Measurements from ENCODE around the gene USP34.
A peak's percentile ranks its signal among the peaks of the same experiment; 100 is the strongest.

The USP34 gene

DNA sequence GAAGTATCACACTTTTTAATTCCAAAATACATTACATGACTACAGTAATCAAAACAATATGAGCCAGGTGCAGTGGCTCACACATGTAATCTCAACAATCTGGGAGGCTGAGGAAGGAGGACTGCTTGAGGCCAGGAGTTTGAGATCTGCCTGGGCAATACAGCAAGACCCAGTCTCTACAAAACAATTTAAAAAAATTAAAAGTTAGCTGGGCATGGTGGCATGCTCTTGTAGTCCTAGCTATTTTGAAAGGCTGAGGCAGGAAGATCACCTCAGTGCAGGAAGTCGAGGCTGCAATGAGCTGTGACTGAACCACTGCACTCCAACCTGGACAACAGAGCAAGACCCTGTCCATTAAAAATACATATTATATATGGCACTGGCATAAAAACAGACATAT lies 109.8 kb downstream of the USP34 start:
- Mint-ChIP-seq H3K4me1 (peaks cover 22% of the 10 kb centered on the region), H3K27ac (no peak overlapping the region), H3K36me3 (peaks cover 42% of the 10 kb centered on the region), H3K27me3 (no peaks in the 10 kb centered on the region), H3K4me3 (no peak overlapping the region), H3K9me3 (peaks cover 6% of the 10 kb centered on the region)
- ATAC-seq (ENCODE audit: low read depth) (no peak), DNase-seq (ENCODE audit: low spot score in 2 of 2) (no peak)

DNA sequence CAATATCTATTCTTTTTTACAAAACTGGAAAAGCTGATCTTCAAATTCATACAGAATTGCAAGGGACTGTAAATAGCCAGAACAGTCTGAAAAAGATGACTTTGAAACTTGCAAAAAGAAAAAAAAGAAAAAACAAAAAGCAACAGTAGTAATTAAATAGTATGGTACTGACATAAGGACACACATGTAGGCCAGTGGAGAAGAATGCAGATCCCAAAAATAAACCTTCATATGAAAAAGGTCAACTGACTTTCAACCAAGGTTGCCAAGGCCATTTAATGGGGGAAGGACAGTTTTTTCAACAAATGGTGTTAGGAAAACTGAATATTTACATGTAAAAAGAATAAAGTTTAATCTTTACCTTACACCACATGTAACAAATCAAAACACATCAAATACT lies 111.8 kb downstream of the USP34 start:
- H3K4me1 Mint-ChIP-seq: peaks cover 23% of the 10 kb centered on the region
- H3K9me3 Mint-ChIP-seq: peaks cover 6% of the 10 kb centered on the region

DNA sequence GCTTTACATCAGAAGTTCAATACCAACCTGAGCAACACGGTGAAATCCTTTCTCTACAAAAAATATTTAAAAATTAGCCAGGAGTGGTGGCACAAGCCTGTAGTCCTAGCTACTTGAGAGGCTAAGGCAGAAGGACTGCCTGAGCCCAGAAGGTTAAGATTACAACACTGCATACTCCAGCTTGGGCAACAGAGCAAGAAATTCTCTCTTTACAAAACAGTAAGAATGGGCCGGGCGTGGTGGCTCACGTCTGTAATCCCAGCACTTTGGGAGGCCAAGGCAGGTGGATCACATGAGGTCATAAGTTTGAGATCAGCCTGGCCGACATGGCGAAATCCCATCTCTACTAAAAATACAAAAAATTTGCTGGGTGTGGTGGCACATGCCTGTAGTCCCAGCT lies 113.2 kb downstream of the USP34 start:
- Mint-ChIP-seq H3K27me3 (no peaks in the 10 kb centered on the region), H3K4me1 (peaks cover 26% of the 10 kb centered on the region)

More for the DNA sequence above, 111.8 kb downstream of the USP34 start:
- Mint-ChIP-seq H3K36me3 (peaks cover 40% of the 10 kb centered on the region), H3K27me3 (no peaks in the 10 kb centered on the region), H3K4me3 (no peak overlapping the region), H3K27ac (no peak overlapping the region)
- ATAC-seq (ENCODE audit: low read depth): no peak
- DNase-seq (ENCODE audit: low spot score in 2 of 2): no peak

DNA sequence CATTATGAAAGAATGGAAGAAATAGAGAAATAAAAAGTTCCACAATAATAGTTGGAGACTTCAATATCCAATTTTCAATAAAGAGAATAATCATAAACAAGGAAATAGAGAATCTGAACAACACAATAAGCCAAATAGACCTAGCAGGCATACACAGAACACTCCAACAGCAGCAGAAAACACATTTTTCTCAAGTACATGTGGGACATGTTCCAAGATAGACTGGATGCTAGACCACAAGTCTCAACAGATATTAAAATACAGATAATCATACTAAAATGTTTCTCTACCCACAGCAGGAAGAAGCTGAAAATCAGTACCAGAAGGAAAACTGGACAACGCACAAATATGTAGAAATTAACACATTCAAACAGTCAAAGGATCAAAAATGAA lies 113.9 kb downstream of the USP34 start:
- Mint-ChIP-seq H3K27ac (peak overlapping the region; percentile 70), H3K9me3 (peaks cover 5% of the 10 kb centered on the region), H3K27me3 (no peaks in the 10 kb centered on the region), H3K4me1 (peaks cover 26% of the 10 kb centered on the region), H3K36me3 (peaks cover 35% of the 10 kb centered on the region), H3K4me3 (no peak overlapping the region)
- DNase-seq (ENCODE audit: low spot score in 2 of 2): no peak
- no peak for ATAC-seq (ENCODE audit: low read depth)

More for the DNA sequence above, 113.2 kb downstream of the USP34 start:
- Mint-ChIP-seq H3K36me3 (peaks cover 39% of the 10 kb centered on the region), H3K4me3 (no peak overlapping the region), H3K9me3 (peaks cover 7% of the 10 kb centered on the region), H3K27ac (no peak overlapping the region)
- no peak for ATAC-seq (ENCODE audit: low read depth)
- DNase-seq (ENCODE audit: low spot score in 2 of 2): no peak

DNA sequence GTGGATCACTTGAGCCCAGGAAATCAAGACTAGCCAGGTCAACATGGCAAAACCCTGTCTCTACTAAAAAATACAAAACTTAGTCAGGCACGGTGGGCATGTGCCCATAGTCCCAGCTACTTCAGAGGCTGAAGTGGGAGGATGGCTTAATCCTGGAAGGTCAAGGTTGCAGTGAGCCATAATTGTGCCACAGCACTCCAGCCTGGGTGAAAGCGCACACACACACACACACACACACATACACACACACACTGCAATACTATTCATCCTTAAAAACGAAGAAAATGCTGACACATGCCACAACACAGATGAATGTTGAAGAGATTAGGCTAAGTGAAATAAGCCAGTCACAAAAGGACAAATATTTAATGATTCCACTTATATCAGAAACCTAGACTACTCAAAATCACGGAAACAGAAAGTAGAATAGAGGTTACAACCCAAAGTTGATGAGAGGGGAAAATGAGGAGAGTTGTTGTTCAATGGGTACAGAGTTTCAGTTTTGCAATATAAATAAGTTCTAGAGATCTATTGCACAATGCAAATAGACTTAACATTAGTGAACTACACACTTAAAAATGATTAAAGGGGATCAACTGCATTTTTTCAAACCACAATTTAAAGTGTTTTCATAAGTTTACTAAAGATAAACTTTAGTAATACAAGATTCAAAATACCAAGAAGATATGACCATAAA lies 114.5 kb downstream of the USP34 start:
- H3K4me1 Mint-ChIP-seq: peaks cover 24% of the 10 kb centered on the region
- DNase-seq (ENCODE audit: low spot score in 2 of 2): no peak
- H3K4me3 Mint-ChIP-seq: no peak overlapping the region
- H3K36me3 Mint-ChIP-seq: peaks cover 32% of the 10 kb centered on the region
- peak overlapping the region; percentile 70 for H3K27ac Mint-ChIP-seq
- peaks cover 5% of the 10 kb centered on the region for H3K9me3 Mint-ChIP-seq
- ATAC-seq (ENCODE audit: low read depth): no peak
- no peaks in the 10 kb centered on the region for H3K27me3 Mint-ChIP-seq

DNA sequence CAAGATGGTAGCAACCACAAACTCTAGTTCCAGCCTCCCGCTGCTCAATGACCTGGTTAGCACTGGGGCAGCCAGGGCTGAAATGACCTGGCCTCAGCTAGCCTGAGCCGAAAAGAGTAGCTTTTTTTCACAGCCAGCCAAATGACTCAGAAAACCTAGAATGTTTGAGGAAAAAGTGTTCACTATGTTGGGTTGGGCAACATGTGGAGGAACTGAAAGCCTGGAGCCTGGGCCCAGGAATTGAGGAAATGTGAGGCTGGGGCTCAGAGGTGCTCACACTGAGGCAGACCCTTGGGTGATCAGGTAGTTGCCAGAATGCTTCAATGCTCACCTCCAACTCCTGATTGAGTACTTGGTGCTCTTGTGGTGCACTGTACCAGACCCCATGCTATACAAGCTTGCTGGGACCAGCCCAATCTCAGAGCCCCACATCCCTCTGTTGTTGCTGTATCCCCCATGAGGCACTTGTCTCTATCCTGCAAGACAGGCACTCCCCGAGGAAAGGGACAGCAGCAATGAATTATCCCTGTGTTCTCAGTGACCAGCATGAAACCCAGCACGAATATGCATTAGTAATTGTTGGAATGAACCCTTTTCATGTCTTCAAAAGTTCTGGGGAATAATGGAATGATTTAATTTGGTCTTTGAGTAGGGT lies 116.2 kb downstream of the USP34 start:
- ATAC-seq (ENCODE audit: low read depth) (no peak), DNase-seq (ENCODE audit: low spot score in 2 of 2) (no peak)
- peaks cover 22% of the 10 kb centered on the region for H3K4me1 Mint-ChIP-seq
- H3K4me3 Mint-ChIP-seq: no peak overlapping the region
- H3K9me3 Mint-ChIP-seq: peaks cover 5% of the 10 kb centered on the region
- H3K36me3 Mint-ChIP-seq: peaks cover 29% of the 10 kb centered on the region
- no peaks in the 10 kb centered on the region for H3K27me3 Mint-ChIP-seq
- no peak overlapping the region for H3K27ac Mint-ChIP-seq

DNA sequence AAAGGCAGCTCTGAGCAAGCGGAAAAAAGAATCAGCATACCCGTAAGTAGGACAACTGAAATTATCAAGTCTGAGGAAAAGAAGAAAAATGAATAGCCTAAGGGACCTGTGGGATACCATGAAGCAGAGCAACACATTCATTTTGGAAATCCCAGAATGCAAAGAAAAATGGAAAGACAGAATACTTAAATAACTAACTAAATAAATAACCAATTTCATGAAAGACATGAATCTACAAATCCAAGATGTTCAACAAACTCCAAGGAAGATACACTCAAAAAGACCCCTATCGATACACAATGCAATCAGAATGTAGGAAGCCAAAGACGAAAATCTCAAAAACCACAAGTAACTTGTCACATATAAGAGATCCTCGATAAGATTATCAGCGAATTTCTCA lies 117.0 kb downstream of the USP34 start:
- Mint-ChIP-seq H3K4me3 (no peak overlapping the region), H3K4me1 (peaks cover 20% of the 10 kb centered on the region), H3K36me3 (peaks cover 29% of the 10 kb centered on the region), H3K27me3 (no peaks in the 10 kb centered on the region), H3K9me3 (peaks cover 5% of the 10 kb centered on the region), H3K27ac (no peak overlapping the region)
- ATAC-seq (ENCODE audit: low read depth): no peak
- DNase-seq (ENCODE audit: low spot score in 2 of 2): no peak

- Mint-ChIP-seq H3K27ac (no peak overlapping the region), H3K36me3 (peaks cover 31% of the 10 kb centered on the region), H3K27me3 (no peaks in the 10 kb centered on the region), H3K9me3 (peaks cover 5% of the 10 kb centered on the region), H3K4me3 (no peak overlapping the region), H3K4me1 (peaks cover 7% of the 10 kb centered on the region)
- no peak for DNase-seq (ENCODE audit: low spot score in 2 of 2)
- no peak for ATAC-seq (ENCODE audit: low read depth)
Measured at GRCh38 chr2:61350777-61351176, 120.1 kb downstream of the USP34 start.

GRCh38 chr2:61343141-61343540 lies 127.7 kb downstream of the USP34 start:
- DNase-seq (ENCODE audit: low spot score in 2 of 2): no peak
- Mint-ChIP-seq H3K36me3 (peaks cover 30% of the 10 kb centered on the region), H3K4me1 (no peaks in the 10 kb centered on the region), H3K4me3 (no peak overlapping the region), H3K9me3 (no peaks in the 10 kb centered on the region), H3K27me3 (no peaks in the 10 kb centered on the region), H3K27ac (no peak overlapping the region)
- ATAC-seq (ENCODE audit: low read depth): no peak

- ATAC-seq (ENCODE audit: low read depth): no peak
- no peak for DNase-seq (ENCODE audit: low spot score in 2 of 2)
- Mint-ChIP-seq H3K27me3 (no peaks in the 10 kb centered on the region), H3K4me3 (no peak overlapping the region), H3K4me1 (no peaks in the 10 kb centered on the region), H3K36me3 (peaks cover 26% of the 10 kb centered on the region), H3K9me3 (no peaks in the 10 kb centered on the region), H3K27ac (peak overlapping the region; percentile 13)
Measured at GRCh38 chr2:61340242-61340641, 130.6 kb downstream of the USP34 start.

DNA sequence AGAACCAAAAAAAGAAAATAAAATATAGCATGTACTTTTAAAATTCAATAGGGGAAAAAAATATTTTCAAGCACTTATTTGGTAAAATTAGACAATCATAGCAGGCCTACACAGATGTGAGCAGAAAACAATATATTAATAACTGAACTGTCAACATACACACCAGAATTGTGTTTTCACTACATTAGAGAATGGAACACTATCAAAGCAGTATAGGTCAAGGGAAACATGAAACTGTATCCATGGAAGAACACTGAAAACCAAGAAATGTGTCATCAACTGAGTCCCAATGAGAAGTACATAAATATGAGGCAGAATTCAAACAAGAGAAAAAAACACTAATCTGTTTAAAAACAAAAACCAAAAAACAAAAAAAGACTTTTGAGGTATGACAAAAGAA lies 132.4 kb downstream of the USP34 start:
- ATAC-seq (ENCODE audit: low read depth) (no peak), DNase-seq (ENCODE audit: low spot score in 2 of 2) (no peak)
- no peak overlapping the region for H3K4me3 Mint-ChIP-seq
- H3K9me3 Mint-ChIP-seq: no peaks in the 10 kb centered on the region
- H3K27ac Mint-ChIP-seq: no peak overlapping the region
- peaks cover 26% of the 10 kb centered on the region for H3K36me3 Mint-ChIP-seq
- H3K4me1 Mint-ChIP-seq: no peaks in the 10 kb centered on the region
- no peaks in the 10 kb centered on the region for H3K27me3 Mint-ChIP-seq

- Mint-ChIP-seq H3K4me1 (no peaks in the 10 kb centered on the region), H3K4me3 (no peak overlapping the region), H3K27me3 (no peaks in the 10 kb centered on the region), H3K9me3 (no peaks in the 10 kb centered on the region), H3K36me3 (peaks cover 15% of the 10 kb centered on the region), H3K27ac (no peak overlapping the region)
- no peak for ATAC-seq (ENCODE audit: low read depth)
- DNase-seq (ENCODE audit: low spot score in 2 of 2): no peak
Measured at GRCh38 chr2:61335187-61335586, 135.7 kb downstream of the USP34 start.

- Mint-ChIP-seq H3K4me1 (no peaks in the 10 kb centered on the region), H3K27me3 (no peaks in the 10 kb centered on the region), H3K27ac (no peak overlapping the region), H3K36me3 (peaks cover 17% of the 10 kb centered on the region), H3K4me3 (no peak overlapping the region), H3K9me3 (no peaks in the 10 kb centered on the region)
- ATAC-seq (ENCODE audit: low read depth) (no peak), DNase-seq (ENCODE audit: low spot score in 2 of 2) (no peak)
Measured at GRCh38 chr2:61334466-61334865, 136.4 kb downstream of the USP34 start.

DNA sequence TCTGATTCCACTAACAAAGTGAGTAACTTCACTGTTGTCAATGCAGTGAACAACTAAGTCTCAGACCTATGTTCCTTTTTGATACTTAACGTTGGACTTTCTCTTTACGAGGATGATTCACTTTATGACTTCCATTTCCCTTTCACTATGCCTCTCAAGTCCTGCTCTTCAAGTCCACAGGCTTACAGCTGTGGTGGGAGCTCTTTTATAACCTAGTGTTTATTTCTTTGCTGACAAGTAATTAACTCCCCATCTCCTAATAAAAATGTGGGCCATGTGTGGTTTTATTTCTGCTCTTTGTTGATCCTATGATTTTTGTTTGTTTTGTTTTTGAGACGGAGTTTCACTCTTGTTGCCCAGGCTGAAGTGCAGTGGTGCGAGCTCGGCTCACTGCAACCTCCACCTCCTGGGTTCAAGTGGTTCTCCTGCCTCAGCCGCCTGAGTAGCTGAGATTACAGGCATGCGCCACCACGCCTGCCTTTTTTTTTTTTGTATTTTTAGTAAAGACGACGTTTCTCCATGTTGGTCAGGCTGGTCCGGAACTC lies 142.1 kb downstream of the USP34 start:
- no peaks in the 10 kb centered on the region for H3K4me1 Mint-ChIP-seq
- H3K27me3 Mint-ChIP-seq: no peaks in the 10 kb centered on the region
- H3K36me3 Mint-ChIP-seq: peaks cover 20% of the 10 kb centered on the region
- H3K27ac Mint-ChIP-seq: no peak overlapping the region
- H3K9me3 Mint-ChIP-seq: no peaks in the 10 kb centered on the region
- no peak overlapping the region for H3K4me3 Mint-ChIP-seq
- ATAC-seq (ENCODE audit: low read depth): no peak
- no peak for DNase-seq (ENCODE audit: low spot score in 2 of 2)

DNA sequence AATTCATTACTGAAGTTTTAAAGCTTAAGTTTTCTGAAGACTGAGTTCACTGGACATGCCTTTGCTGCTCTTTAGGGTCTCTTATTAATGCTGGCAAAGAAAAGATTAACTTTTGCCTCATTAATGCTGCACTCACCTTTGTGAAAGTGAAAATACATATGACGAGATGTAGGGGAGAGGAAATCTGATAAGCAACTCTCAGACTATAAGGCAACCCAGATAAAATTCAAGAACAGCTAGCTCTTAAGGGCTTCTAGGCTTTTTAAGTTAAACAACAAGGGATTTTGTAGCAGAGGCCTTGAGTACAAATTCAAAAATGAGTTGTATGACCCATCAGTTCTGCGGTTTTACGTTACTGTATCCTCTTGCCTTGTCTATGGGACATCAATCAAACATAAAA lies 143.7 kb downstream of the USP34 start:
- H3K36me3 Mint-ChIP-seq: peaks cover 20% of the 10 kb centered on the region
- H3K4me1 Mint-ChIP-seq: no peaks in the 10 kb centered on the region
- DNase-seq (ENCODE audit: low spot score in 2 of 2) (no peak), ATAC-seq (ENCODE audit: low read depth) (no peak)
- no peaks in the 10 kb centered on the region for H3K9me3 Mint-ChIP-seq
- no peak overlapping the region for H3K4me3 Mint-ChIP-seq
- no peaks in the 10 kb centered on the region for H3K27me3 Mint-ChIP-seq
- H3K27ac Mint-ChIP-seq: no peak overlapping the region

Data from memory B cell (primary cell).